Fibroblast of lung (primary cell): ENCODE data around the gene TTLL12.

Experiments used
- EZH2 ChIP-seq: IDR thresholded peaks from 2 replicates; pipeline ENCODE4 v1.5.1; 2012; ENCODE audit warnings: low read length, control low read depth, mild to moderate bottlenecking; ENCODE audit errors: missing control alignments
- TF ChIP-seq, protein P1 (sequence below), 2 donors: IDR thresholded peaks in 1 of 2; conservative IDR thresholded peaks in 1 of 2; 1 replicate in 1 of 2; 2 replicates in 1 of 2; pipeline ENCODE4 v1.5.1; 2011 to 2012; ENCODE audit warnings: low read length in 2 of 2, control low read depth in 1 of 2, inconsistent platforms in 1 of 2, low read depth in 1 of 2, mild to moderate bottlenecking in 1 of 2

GRCh38 chr22:43207849-43208702, 21.1 kb upstream of the TTLL12 start:
- TF ChIP-seq, protein P1, sequence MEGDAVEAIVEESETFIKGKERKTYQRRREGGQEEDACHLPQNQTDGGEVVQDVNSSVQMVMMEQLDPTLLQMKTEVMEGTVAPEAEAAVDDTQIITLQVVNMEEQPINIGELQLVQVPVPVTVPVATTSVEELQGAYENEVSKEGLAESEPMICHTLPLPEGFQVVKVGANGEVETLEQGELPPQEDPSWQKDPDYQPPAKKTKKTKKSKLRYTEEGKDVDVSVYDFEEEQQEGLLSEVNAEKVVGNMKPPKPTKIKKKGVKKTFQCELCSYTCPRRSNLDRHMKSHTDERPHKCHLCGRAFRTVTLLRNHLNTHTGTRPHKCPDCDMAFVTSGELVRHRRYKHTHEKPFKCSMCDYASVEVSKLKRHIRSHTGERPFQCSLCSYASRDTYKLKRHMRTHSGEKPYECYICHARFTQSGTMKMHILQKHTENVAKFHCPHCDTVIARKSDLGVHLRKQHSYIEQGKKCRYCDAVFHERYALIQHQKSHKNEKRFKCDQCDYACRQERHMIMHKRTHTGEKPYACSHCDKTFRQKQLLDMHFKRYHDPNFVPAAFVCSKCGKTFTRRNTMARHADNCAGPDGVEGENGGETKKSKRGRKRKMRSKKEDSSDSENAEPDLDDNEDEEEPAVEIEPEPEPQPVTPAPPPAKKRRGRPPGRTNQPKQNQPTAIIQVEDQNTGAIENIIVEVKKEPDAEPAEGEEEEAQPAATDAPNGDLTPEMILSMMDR (conservative IDR thresholded peaks at IDR 0.05 in 1 of 2, IDR thresholded peaks at IDR 0.05 in 1 of 2; ENCODE audit: low read depth in 1 of 2, low read length in 2 of 2): no peak
- no peak for TF ChIP-seq EZH2
